IMR-90 (cell line): Measurements from ENCODE around the gene TMEM170B. TPM values are rescaled to one million over a fixed set of nuclear protein-coding genes. Genes with fewer than 3 reads are reported as not detected.
A peak's percentile ranks its signal among the peaks of the same experiment; 100 is the strongest.

Experiments
- ATAC-seq: fragments of 200-7000 bp; cut with Tn5 transposase; 2 replicates; pipeline ENCODE4 v1.9.1; 2020; ENCODE audit warnings: low read depth, mild to moderate bottlenecking, moderate library complexity
- BruUV-seq: library from RNA; stranded (reverse); fragments of 400-500 nt; replicated peaks from 2 replicates; lab custom pipeline; 2021; lab: Mats Ljungman, UMichigan
- CTCF ChIA-PET: fragments of 300-600 bp; formaldehyde crosslinking; extraction: SDS; loops from one replicate; lab custom pipeline; 2021; ENCODE audit warnings: antibody characterized with exemption; lab: Yijun Ruan, JAX
- POLR2A ChIA-PET: fragments of 300-600 bp; sonication (Branson Sonifier 250); formaldehyde crosslinking; loops from one replicate; lab custom pipeline; 2022; ENCODE audit warnings: antibody characterized with exemption; ENCODE audit not compliant: unreplicated experiment; lab: Charles Lee
- DNase-seq: peaks from one replicate; pipeline ENCODE4 v3.0.0; 2013
- H2AFZ ChIP-seq: replicated peaks from 2 replicates; pipeline ENCODE3; 2013; ENCODE audit warnings: low read length, mild to moderate bottlenecking; ENCODE audit not compliant: poor library complexity
- H2AK5ac ChIP-seq: 2 replicates; pipeline ENCODE4 v1.6.1; 2013; ENCODE audit warnings: low read depth, low read length, inconsistent platforms
- H2AK9ac ChIP-seq: replicated peaks from 2 replicates; pipeline ENCODE3; 2013; ENCODE audit warnings: mild to moderate bottlenecking, low read depth, low read length, moderate library complexity; ENCODE audit not compliant: poor library complexity
- H2BK120ac ChIP-seq: 2 replicates; pipeline ENCODE4 v1.6.1; 2013; ENCODE audit warnings: low read depth, low read length, inconsistent platforms
- H2BK15ac ChIP-seq: 3 replicates; pipeline ENCODE4 v1.6.1; 2013; ENCODE audit warnings: low read depth, low read length, inconsistent platforms
- H2BK20ac ChIP-seq: 2 replicates; pipeline ENCODE4 v1.6.1; 2013; ENCODE audit warnings: low read depth, mild to moderate bottlenecking, inconsistent platforms, low read length, moderate library complexity
- H2BK5ac ChIP-seq: 2 replicates; pipeline ENCODE4 v1.6.1; 2013; ENCODE audit warnings: mild to moderate bottlenecking, low read depth, low read length, inconsistent platforms; ENCODE audit not compliant: poor library complexity, severe bottlenecking
- H3K14ac ChIP-seq: replicated peaks from 2 replicates; pipeline ENCODE4 v1.6.1; 2013; ENCODE audit warnings: low read depth, low read length, inconsistent platforms
- H3K18ac ChIP-seq: 2 replicates; pipeline ENCODE4 v1.6.1; 2013; ENCODE audit warnings: low read depth, low read length, control low read depth
- H3K23ac ChIP-seq: 2 replicates; pipeline ENCODE4 v1.6.1; 2013; ENCODE audit warnings: low read depth, low read length, inconsistent platforms
- H3K27ac ChIP-seq: 2 replicates; pipeline ENCODE4 v1.5.1; 2013; ENCODE audit warnings: mild to moderate bottlenecking, control low read depth, low read length; ENCODE audit not compliant: insufficient read depth
- H3K27me3 ChIP-seq: 2 replicates; pipeline ENCODE4 v1.6.1; 2013; ENCODE audit warnings: low read length; ENCODE audit not compliant: control insufficient read depth, insufficient read depth
- H3K36me3 ChIP-seq: 2 replicates; pipeline ENCODE4 v1.6.1; 2013; ENCODE audit warnings: low read length, mixed read lengths; ENCODE audit not compliant: control insufficient read depth, insufficient read depth
- H3K4ac ChIP-seq: 2 replicates; pipeline ENCODE4 v1.6.1; 2013; ENCODE audit warnings: low read depth, low read length, inconsistent platforms
- H3K4me1 ChIP-seq: 2 replicates; pipeline ENCODE4 v1.6.1; 2013; ENCODE audit warnings: low read length, mixed read lengths; ENCODE audit not compliant: control insufficient read depth, insufficient read depth
- H3K4me2 ChIP-seq: 2 replicates; pipeline ENCODE4 v1.6.1; 2013; ENCODE audit warnings: low read depth, mild to moderate bottlenecking, control low read depth, low read length, moderate library complexity
- H3K4me3 ChIP-seq: 2 replicates; pipeline ENCODE4 v1.5.1; 2013; ENCODE audit warnings: low read depth, mild to moderate bottlenecking, control low read depth, low read length, moderate library complexity; ENCODE audit not compliant: insufficient read depth
- H3K56ac ChIP-seq: 2 replicates; pipeline ENCODE4 v1.6.1; 2013; ENCODE audit warnings: low read length, inconsistent platforms; ENCODE audit not compliant: insufficient read depth; ENCODE audit errors: extremely low read depth
- H3K79me1 ChIP-seq, 2 experiments: 2 replicates each; pipeline ENCODE4 v1.6.1; 2013; ENCODE audit warnings: low read length in 2 of 2, inconsistent platforms in 1 of 2, low read depth in 1 of 2
- H3K9ac ChIP-seq: 2 replicates; pipeline ENCODE4 v1.6.1; 2013; ENCODE audit warnings: low read depth, low read length, control low read depth
- H3K9me1 ChIP-seq: 2 replicates; pipeline ENCODE4 v1.6.1; 2013; ENCODE audit warnings: low read length, inconsistent platforms; ENCODE audit not compliant: insufficient read depth
- H3K9me3 ChIP-seq: 2 replicates; pipeline ENCODE4 v1.6.1; 2013; ENCODE audit warnings: low read length; ENCODE audit not compliant: control insufficient read depth, insufficient read depth
- H4K20me1 ChIP-seq: 2 replicates; pipeline ENCODE4 v1.6.1; 2013; ENCODE audit warnings: low read length, inconsistent platforms; ENCODE audit not compliant: insufficient read depth
- H4K5ac ChIP-seq: 2 replicates; pipeline ENCODE4 v1.6.1; 2013; ENCODE audit warnings: mild to moderate bottlenecking, low read depth, low read length, control low read depth
- H4K8ac ChIP-seq, 2 experiments: 2 replicates each; pipeline ENCODE4 v1.6.1; 2013; ENCODE audit warnings: low read depth in 2 of 2, low read length in 2 of 2, control low read depth in 1 of 2, inconsistent platforms in 1 of 2
- H4K91ac ChIP-seq: 2 replicates; pipeline ENCODE4 v1.6.1; 2013; ENCODE audit warnings: low read depth, low read length, inconsistent platforms; ENCODE audit not compliant: insufficient read depth
- BHLHE40 ChIP-seq: fragments of 150-350 bp; IDR thresholded peaks from 2 replicates; pipeline ENCODE4 v1.6.1; 2016; ENCODE audit warnings: mild to moderate bottlenecking, low read depth, low read length
- CEBPB ChIP-seq: IDR thresholded peaks from 2 replicates; pipeline ENCODE4 v1.6.1; 2012; ENCODE audit warnings: low read depth, low read length, improper control_type of control experiment
- CHD1 ChIP-seq: IDR thresholded peaks from 2 replicates; pipeline ENCODE4 v1.6.1; 2012; ENCODE audit warnings: low read depth, low read length, improper control_type of control experiment
- FOS ChIP-seq: fragments of 150-350 bp; IDR thresholded peaks from 2 replicates; pipeline ENCODE4 v1.6.1; 2016; ENCODE audit warnings: low read depth, low read length
- MAZ ChIP-seq: IDR thresholded peaks from 2 replicates; pipeline ENCODE4 v1.6.1; 2012; ENCODE audit warnings: low read depth, mild to moderate bottlenecking, low read length, improper control_type of control experiment, moderate library complexity, borderline replicate concordance
- MXI1 ChIP-seq: IDR thresholded peaks from 2 replicates; pipeline ENCODE4 v1.6.1; 2012; ENCODE audit warnings: low read depth, mild to moderate bottlenecking, low read length, moderate library complexity, borderline replicate concordance
- NFE2L2 ChIP-seq: fragments of 150-350 bp; IDR thresholded peaks from 2 replicates; pipeline ENCODE4 v1.6.1; 2016; ENCODE audit warnings: low read depth, mild to moderate bottlenecking, low read length
- POLR2A ChIP-seq: IDR thresholded peaks from 2 replicates; pipeline ENCODE4 v1.6.1; 2012; ENCODE audit warnings: mild to moderate bottlenecking, low read depth, low read length
- RAD21 ChIP-seq: IDR thresholded peaks from 2 replicates; pipeline ENCODE4 v1.6.1; 2012; ENCODE audit warnings: low read length, improper control_type of control experiment
- RCOR1 ChIP-seq: IDR thresholded peaks from 2 replicates; pipeline ENCODE4 v1.6.1; 2012; ENCODE audit warnings: mild to moderate bottlenecking, low read length, improper control_type of control experiment; ENCODE audit not compliant: insufficient replicate concordance
- RFX5 ChIP-seq: IDR thresholded peaks from 2 replicates; pipeline ENCODE4 v1.8.0; 2012; ENCODE audit warnings: low read depth, mild to moderate bottlenecking, low read length, moderate library complexity
- SMC3 ChIP-seq: fragments of 150-350 bp; IDR thresholded peaks from 2 replicates; pipeline ENCODE4 v1.6.1; 2016; ENCODE audit warnings: low read depth, mild to moderate bottlenecking, antibody characterized with exemption, low read length, moderate library complexity
- WGBS, 2 experiments: methylation state at CpG; one replicate each; pipeline versions ENCODE4 v1.1.5 to v1.1.7; 2013; ENCODE audit warnings: missing lambda C conversion rate in 2 of 2; ENCODE audit not compliant: insufficient read length in 1 of 2; ENCODE audit errors: extremely low coverage in 2 of 2; 5-methylcytosine and 5-hydroxymethylcytosine counted together
- dilution Hi-C: fragments of 300-500 bp; cut with HindIII; formaldehyde crosslinking; loops from one replicate; pipeline ENCODE4 v1.14.3; 2018; ENCODE audit warnings: low sequenced_read_pairs; ENCODE audit not compliant: unreplicated experiment
- in situ Hi-C: fragments of 300-500 bp; cut with MboI; formaldehyde crosslinking; loops from 3 replicates; pipeline ENCODE4 v1.14.3; 2019; ENCODE audit warnings: low sequenced_read_pairs, inconsistent platforms, mixed read lengths
- intact Hi-C: fragments of 100-400 bp; cut with micrococcal nuclease; formaldehyde crosslinking; loops from 2 replicates; pipeline ENCODE4 v1.10.0; 2022
- polyA plus RNA-seq, 3 experiments: library from polyadenylated mRNA; depleted of rRNA; stranded (reverse); fragments of >200 nt; gene quantifications; 2 replicates each; pipeline ENCODE4 v1.2.3, GENCODE V29; 2012; ENCODE audit warnings: low replicate concordance in 1 of 3
- total RNA-seq: library from RNA; depleted of rRNA; stranded (reverse); fragments of >200 nt; gene quantifications from 2 replicates; pipeline ENCODE4 v1.2.3, GENCODE V29; 2012
- TF ChIP-seq, protein P1 (sequence below): conservative IDR thresholded peaks from 2 replicates; pipeline ENCODE4 v1.5.1; 2012; ENCODE audit warnings: mild to moderate bottlenecking, low read depth, low read length, improper control_type of control experiment
- TF ChIP-seq, protein P2 (sequence below): fragments of 150-350 bp; IDR thresholded peaks from 2 replicates; pipeline ENCODE4 v1.6.1; 2016; ENCODE audit warnings: low read depth, mild to moderate bottlenecking, low read length, moderate library complexity, borderline replicate concordance

TMEM170B gene
- total and polyA plus RNA-seq, 2 of the 4 experiments (the other 2 are of a cell fraction): 0.10 to 0.18 TPM

DNA sequence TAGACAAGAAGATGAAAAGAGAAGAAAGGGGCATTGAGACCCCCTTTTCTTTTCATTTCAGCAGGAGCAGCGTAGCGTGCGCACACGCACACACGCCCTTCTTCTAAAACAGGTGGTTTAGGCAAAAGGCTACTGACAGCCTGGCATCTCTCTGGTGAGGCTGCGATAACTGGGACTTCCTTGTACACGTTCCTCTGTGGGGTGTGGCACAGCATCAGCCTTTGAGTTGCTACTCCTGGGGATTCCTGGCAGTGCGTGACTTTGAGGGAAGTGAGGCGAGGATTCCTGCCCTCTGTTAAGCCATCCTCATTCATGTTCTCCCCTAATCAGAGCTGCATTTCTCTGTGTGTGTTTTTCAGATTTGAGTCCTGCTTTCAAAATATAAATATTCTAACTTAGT, 94.7 kb downstream of the TMEM170B start:
- Histone ChIP-seq H2BK5ac (peak overlapping the region; percentile 78), H2AFZ (peak overlapping the region; percentile 64), H3K4me2 (no peak overlapping the region), H3K4me3 (no peak overlapping the region), H4K5ac (peak overlapping the region; percentile 75; the same call in 1 of the 2 replicates), H3K4ac (peak overlapping the region; percentile 89), H3K9me1 (peaks cover 23% of the 10 kb centered on the region), H3K56ac (peak overlapping the region; percentile 29; the same call in 1 of the 2 replicates), H4K20me1 (no peaks in the 10 kb centered on the region), H2AK9ac (peak overlapping the region; percentile 73), H3K18ac (peak overlapping the region; percentile 55; the same call in 1 of the 2 replicates), H3K4me1 (peaks cover 12% of the 10 kb centered on the region), H3K27me3 (no peaks in the 10 kb centered on the region), H4K8ac (peak overlapping the region; percentile 80 to 84), H3K27ac (peak overlapping the region; percentile 15; the same call in 1 of the 2 replicates), H3K14ac (peak overlapping the region; percentile 93), H2AK5ac (peak overlapping the region; percentile 95), H3K23ac (peak overlapping the region; percentile 16; the same call in 1 of the 2 replicates), H4K91ac (peak overlapping the region; percentile 83), H3K9ac (peak overlapping the region; percentile 34; the same call in 1 of the 2 replicates), H3K79me1 (no peaks in the 10 kb centered on the region; a peak in 1 of 4 replicates), H2BK120ac (peak overlapping the region; percentile 97), H2BK15ac (peak overlapping the region; percentile 68; the same call in 2 of the 3 replicates), H2BK20ac (peak overlapping the region; percentile 97), H3K36me3 (no peaks in the 10 kb centered on the region), H3K9me3 (no peaks in the 10 kb centered on the region)
- no CpG with 5 or more reads among the region's 9 CpGs for WGBS, 2 experiments
- ChIA-PET POLR2A (interaction anchor here (0.6 kb wide), 1 partner anchor 20 kb away, joined by 3 read pairs; no protein-coding TSS in a partner anchor), CTCF (no interaction called here)
- intact Hi-C loops (no loop called here), dilution Hi-C loops (no loop called here), in situ Hi-C loops (no loop called here)
- TF ChIP-seq CEBPB (no peak), MXI1 (no peak), MAZ (no peak), FOS (no peak), POLR2A (no peak), RFX5 (no peak), SMC3 (no peak), BHLHE40 (no peak), NFE2L2 (no peak), RCOR1 (no peak), RAD21 (no peak), CHD1 (no peak)
- TF ChIP-seq, protein P1, sequence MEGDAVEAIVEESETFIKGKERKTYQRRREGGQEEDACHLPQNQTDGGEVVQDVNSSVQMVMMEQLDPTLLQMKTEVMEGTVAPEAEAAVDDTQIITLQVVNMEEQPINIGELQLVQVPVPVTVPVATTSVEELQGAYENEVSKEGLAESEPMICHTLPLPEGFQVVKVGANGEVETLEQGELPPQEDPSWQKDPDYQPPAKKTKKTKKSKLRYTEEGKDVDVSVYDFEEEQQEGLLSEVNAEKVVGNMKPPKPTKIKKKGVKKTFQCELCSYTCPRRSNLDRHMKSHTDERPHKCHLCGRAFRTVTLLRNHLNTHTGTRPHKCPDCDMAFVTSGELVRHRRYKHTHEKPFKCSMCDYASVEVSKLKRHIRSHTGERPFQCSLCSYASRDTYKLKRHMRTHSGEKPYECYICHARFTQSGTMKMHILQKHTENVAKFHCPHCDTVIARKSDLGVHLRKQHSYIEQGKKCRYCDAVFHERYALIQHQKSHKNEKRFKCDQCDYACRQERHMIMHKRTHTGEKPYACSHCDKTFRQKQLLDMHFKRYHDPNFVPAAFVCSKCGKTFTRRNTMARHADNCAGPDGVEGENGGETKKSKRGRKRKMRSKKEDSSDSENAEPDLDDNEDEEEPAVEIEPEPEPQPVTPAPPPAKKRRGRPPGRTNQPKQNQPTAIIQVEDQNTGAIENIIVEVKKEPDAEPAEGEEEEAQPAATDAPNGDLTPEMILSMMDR: no peak
- TF ChIP-seq, protein P2, sequence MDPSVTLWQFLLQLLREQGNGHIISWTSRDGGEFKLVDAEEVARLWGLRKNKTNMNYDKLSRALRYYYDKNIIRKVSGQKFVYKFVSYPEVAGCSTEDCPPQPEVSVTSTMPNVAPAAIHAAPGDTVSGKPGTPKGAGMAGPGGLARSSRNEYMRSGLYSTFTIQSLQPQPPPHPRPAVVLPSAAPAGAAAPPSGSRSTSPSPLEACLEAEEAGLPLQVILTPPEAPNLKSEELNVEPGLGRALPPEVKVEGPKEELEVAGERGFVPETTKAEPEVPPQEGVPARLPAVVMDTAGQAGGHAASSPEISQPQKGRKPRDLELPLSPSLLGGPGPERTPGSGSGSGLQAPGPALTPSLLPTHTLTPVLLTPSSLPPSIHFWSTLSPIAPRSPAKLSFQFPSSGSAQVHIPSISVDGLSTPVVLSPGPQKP: no peak
- no TSS peak for BruUV-seq
- ATAC-seq (peak; percentile 39), DNase-seq (peak; percentile 39)
